ENCODE results near the gene EFTUD2.
A peak's percentile ranks its signal among the peaks of the same experiment; 100 is the strongest.

Gene EFTUD2

DNA sequence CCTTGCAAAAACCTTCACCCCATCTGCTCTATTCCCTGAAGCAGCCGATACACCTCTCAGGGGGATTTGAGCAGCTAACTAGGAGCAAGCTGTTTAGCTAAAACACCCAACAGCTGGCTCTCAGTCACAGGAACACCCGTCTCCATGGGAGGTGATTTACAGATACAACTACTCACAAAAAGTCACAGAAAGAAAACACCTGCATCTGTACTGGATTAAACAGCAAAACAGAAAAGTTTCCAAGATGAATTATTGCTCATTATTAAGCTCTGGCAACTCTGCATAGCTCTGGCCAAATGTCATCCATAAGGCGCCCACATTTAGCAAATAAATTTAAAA lies 91.5 kb downstream of the EFTUD2 start (continued):
- 0 out of 2 replicates have a peak, but pooled peaks have one; percentile 10 for TF ChIP-seq ZIC2 (tag by site-specific recombination; IDR thresholded peaks at IDR 0.05)
- TF ChIP-seq ZNF48 (tag by site-specific recombination; IDR thresholded peaks at IDR 0.05): no peak

DNA sequence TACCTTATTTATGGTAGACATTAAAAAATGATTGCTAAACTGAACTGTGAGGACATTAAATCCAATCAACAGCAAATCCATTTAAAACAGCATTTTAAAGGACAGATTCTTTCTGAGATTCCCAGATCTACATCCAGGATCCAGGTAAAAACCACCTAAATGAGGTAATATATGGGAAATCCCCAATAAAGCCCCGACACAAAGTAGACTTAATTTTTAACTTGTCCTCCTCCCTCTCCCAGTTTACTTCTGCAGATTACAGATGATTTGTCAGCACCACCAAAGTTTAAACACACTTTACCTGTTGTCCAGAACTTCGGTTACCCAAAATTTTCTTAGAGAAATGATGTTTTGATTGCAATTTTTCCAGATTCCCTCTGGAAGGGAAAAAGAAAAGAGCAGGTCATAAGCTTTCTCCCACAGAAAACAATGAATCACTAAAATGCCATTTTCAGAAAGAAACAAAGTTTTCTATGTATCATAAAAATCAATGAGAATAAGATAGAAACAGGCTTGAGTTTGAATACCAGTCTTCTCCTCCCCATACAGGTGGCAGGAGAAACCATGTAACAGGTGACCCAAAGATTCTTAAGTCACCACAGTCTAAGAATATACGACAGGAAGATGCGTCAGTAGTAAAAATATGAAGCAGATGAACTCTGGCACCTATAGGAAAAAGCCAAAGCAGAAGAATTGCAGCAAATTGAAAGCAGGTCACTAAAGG lies 92.0 kb downstream of the EFTUD2 start:
- Histone ChIP-seq H3K4me1 (ENCODE audit: control insufficient read depth, insufficient read depth, low read length) (peaks cover 5% of the 10 kb centered on the region), H3K27ac (ENCODE audit: extremely low read depth, low read depth, low read length) (no peak overlapping the region), H3K4me3 (ENCODE audit: low read depth, low read length) (no peak overlapping the region), H3K9me3 (ENCODE audit: control insufficient read depth, insufficient read depth, low read depth, low read length) (no peaks in the 10 kb centered on the region), H3K36me3 (ENCODE audit: control insufficient read depth in 2 of 2, insufficient read depth in 1 of 2, low read length in 2 of 2) (peaks cover 23 to 38% of the 10 kb centered on the region in 2 experiments)
- ChIA-PET POLR2A (no interaction called here), CTCF (interaction anchor here (0.7 to 2.0 kb wide), 5 partner anchors 10 to 215 kb away, joined by 3 to 15 read pairs (median 3); no protein-coding TSS in a partner anchor)
- TF ChIP-seq SCRT1 (tag by site-specific recombination; IDR thresholded peaks at IDR 0.05; ENCODE audit: borderline replicate concordance) (peak; percentile 61; the same call in 1 of the 2 replicates), SCRT2 (tag by site-specific recombination; IDR thresholded peaks at IDR 0.05) (peak; percentile 82), ZNF366 (tag by site-specific recombination; conservative IDR thresholded peaks at IDR 0.05) (no peak), ZNF133 (tag by site-specific recombination; IDR thresholded peaks at IDR 0.05) (no peak)
- TF ChIP-seq, protein P1, sequence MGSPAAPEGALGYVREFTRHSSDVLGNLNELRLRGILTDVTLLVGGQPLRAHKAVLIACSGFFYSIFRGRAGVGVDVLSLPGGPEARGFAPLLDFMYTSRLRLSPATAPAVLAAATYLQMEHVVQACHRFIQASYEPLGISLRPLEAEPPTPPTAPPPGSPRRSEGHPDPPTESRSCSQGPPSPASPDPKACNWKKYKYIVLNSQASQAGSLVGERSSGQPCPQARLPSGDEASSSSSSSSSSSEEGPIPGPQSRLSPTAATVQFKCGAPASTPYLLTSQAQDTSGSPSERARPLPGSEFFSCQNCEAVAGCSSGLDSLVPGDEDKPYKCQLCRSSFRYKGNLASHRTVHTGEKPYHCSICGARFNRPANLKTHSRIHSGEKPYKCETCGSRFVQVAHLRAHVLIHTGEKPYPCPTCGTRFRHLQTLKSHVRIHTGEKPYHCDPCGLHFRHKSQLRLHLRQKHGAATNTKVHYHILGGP (tag by site-specific recombination; IDR thresholded peaks at IDR 0.05): no peak

- peaks cover 30 to 61% of the 10 kb centered on the region in 2 experiments for H3K36me3 ChIP-seq (ENCODE audit: control insufficient read depth in 2 of 2, insufficient read depth in 1 of 2, low read length in 2 of 2)
- H3K9me3 ChIP-seq (ENCODE audit: control insufficient read depth, insufficient read depth, low read depth, low read length): no peaks in the 10 kb centered on the region
- POLR2A ChIA-PET: no interaction called here
- no peak overlapping the region for H3K27ac ChIP-seq (ENCODE audit: extremely low read depth, low read depth, low read length)
- peaks cover 5% of the 10 kb centered on the region for H3K4me1 ChIP-seq (ENCODE audit: control insufficient read depth, insufficient read depth, low read length)
- CTCF ChIA-PET: interaction anchor here (0.9 to 3.9 kb wide), 3 partner anchors 26 to 60 kb away, joined by 3 to 17 read pairs (median 4); no protein-coding TSS in a partner anchor
- no peak overlapping the region for H3K4me3 ChIP-seq (ENCODE audit: low read depth, low read length)
- TF ChIP-seq ZBTB44 (tag by site-specific recombination; IDR thresholded peaks at IDR 0.05): no peak
These were observed 94.7 kb downstream of the EFTUD2 start for GRCh38 chr17:44804302-44805089.

GRCh38 chr17:44801880-44802279 lies 97.4 kb downstream of the EFTUD2 start:
- H3K4me3 ChIP-seq (ENCODE audit: low read depth, low read length): no peak overlapping the region
- H3K36me3 ChIP-seq (ENCODE audit: control insufficient read depth in 2 of 2, insufficient read depth in 1 of 2, low read length in 2 of 2): peaks cover 33 to 69% of the 10 kb centered on the region in 2 experiments
- peaks cover 2% of the 10 kb centered on the region; the same call in 1 of the 2 replicates for H3K4me1 ChIP-seq (ENCODE audit: control insufficient read depth, insufficient read depth, low read length)
- POLR2A ChIA-PET: no interaction called here
- H3K9me3 ChIP-seq (ENCODE audit: control insufficient read depth, insufficient read depth, low read depth, low read length): no peaks in the 10 kb centered on the region
- no peak overlapping the region for H3K27ac ChIP-seq (ENCODE audit: extremely low read depth, low read depth, low read length)
- CTCF ChIA-PET: interaction anchor here (0.6 to 3.9 kb wide), 3 partner anchors 18 to 476 kb away, joined by 3 to 17 read pairs (median 3); no protein-coding TSS in a partner anchor
- no peak for TF ChIP-seq MYNN (tag by site-specific recombination; IDR thresholded peaks at IDR 0.05; ENCODE audit: borderline replicate concordance)
- no peak for TF ChIP-seq ZBTB8A (tag by site-specific recombination; IDR thresholded peaks at IDR 0.05)
- TF ChIP-seq, protein P2, sequence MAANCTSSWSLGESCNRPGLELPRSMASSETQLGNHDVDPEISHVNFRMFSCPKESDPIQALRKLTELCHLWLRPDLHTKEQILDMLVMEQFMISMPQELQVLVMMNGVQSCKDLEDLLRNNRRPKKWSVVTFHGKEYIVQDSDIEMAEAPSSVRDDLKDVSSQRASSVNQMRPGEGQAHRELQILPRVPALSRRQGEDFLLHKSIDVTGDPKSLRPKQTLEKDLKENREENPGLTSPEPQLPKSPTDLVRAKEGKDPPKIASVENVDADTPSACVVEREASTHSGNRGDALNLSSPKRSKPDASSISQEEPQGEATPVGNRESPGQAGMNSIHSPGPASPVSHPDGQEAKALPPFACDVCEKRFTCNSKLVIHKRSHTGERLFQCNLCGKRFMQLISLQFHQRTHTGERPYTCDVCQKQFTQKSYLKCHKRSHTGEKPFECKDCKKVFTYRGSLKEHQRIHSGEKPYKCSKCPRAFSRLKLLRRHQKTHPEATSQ (tag by site-specific recombination; IDR thresholded peaks at IDR 0.05): no peak
- TF ChIP-seq, protein P3, sequence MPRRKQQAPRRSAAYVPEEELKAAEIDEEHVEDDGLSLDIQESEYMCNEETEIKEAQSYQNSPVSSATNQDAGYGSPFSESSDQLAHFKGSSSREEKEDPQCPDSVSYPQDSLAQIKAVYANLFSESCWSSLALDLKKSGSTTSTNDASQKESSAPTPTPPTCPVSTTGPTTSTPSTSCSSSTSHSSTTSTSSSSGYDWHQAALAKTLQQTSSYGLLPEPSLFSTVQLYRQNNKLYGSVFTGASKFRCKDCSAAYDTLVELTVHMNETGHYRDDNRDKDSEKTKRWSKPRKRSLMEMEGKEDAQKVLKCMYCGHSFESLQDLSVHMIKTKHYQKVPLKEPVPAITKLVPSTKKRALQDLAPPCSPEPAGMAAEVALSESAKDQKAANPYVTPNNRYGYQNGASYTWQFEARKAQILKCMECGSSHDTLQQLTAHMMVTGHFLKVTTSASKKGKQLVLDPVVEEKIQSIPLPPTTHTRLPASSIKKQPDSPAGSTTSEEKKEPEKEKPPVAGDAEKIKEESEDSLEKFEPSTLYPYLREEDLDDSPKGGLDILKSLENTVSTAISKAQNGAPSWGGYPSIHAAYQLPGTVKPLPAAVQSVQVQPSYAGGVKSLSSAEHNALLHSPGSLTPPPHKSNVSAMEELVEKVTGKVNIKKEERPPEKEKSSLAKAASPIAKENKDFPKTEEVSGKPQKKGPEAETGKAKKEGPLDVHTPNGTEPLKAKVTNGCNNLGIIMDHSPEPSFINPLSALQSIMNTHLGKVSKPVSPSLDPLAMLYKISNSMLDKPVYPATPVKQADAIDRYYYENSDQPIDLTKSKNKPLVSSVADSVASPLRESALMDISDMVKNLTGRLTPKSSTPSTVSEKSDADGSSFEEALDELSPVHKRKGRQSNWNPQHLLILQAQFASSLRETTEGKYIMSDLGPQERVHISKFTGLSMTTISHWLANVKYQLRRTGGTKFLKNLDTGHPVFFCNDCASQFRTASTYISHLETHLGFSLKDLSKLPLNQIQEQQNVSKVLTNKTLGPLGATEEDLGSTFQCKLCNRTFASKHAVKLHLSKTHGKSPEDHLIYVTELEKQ (tag by site-specific recombination; IDR thresholded peaks at IDR 0.05; ENCODE audit: borderline replicate concordance): no peak
- no peak for TF ChIP-seq ZNF433 (tag by site-specific recombination; IDR thresholded peaks at IDR 0.05; ENCODE audit: low read depth)
- TF ChIP-seq ZNF530 (tag by site-specific recombination; IDR thresholded peaks at IDR 0.05; ENCODE audit: low read depth): no peak
- TF ChIP-seq ZNF155 (tag by site-specific recombination; IDR thresholded peaks at IDR 0.05): no peak
- no peak for TF ChIP-seq ZBTB1 (tag by site-specific recombination; IDR thresholded peaks at IDR 0.05)

All from HEK293 (cell line).